ENCODE results near the gene RNF157.

- TF ChIP-seq, protein P1, sequence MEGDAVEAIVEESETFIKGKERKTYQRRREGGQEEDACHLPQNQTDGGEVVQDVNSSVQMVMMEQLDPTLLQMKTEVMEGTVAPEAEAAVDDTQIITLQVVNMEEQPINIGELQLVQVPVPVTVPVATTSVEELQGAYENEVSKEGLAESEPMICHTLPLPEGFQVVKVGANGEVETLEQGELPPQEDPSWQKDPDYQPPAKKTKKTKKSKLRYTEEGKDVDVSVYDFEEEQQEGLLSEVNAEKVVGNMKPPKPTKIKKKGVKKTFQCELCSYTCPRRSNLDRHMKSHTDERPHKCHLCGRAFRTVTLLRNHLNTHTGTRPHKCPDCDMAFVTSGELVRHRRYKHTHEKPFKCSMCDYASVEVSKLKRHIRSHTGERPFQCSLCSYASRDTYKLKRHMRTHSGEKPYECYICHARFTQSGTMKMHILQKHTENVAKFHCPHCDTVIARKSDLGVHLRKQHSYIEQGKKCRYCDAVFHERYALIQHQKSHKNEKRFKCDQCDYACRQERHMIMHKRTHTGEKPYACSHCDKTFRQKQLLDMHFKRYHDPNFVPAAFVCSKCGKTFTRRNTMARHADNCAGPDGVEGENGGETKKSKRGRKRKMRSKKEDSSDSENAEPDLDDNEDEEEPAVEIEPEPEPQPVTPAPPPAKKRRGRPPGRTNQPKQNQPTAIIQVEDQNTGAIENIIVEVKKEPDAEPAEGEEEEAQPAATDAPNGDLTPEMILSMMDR (IDR thresholded peaks at IDR 0.05), result no peak
- TF ChIP-seq SIN3A (IDR thresholded peaks at IDR 0.05; ENCODE audit: borderline replicate concordance, insufficient read depth, low read depth, low read length), result no peak
- TF ChIP-seq POLR2AphosphoS5 (IDR thresholded peaks at IDR 0.05; ENCODE audit: low read depth, low read length), result no peak
These were observed 108.4 kb downstream of the RNF157 start for GRCh38 chr17:76131692-76132573.

Measured in Panc1 (cell line).